ENCODE measurements around the gene SMIM12.

SMIM12 gene

DNA sequence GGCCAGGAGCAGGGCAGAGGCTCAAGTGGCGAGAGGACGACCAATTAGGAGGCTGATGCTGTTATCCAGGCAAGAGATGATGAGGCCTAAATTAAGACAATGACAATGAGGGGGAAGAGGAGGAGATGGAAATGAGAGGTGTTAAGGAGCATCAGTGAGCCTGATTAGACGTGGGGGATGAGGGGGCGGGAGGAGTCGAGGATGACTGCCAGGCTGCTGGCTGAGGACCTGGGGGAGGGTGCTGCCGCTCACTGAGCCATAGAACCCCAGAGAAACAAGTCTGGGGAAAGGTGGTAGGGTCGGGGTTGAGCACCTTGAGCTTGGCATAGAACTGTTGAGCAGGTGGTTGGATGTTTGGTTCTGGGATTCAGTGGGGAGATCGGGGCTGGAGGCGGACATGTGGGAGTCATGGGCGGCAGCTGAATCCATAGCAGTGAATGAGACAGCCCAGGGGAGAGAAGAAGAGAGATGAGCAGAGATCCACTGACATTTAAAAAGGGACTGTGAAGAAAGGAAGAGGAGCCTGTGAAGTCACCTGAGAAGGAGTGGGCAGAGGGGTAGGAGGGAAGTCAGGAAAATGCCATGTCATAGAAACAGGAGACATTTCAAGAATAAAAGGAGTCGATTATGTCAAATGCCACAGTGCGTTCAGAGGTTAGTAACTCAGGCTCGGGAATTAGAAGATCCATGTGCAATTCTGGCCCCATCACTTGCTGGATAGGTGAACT, 41.4 kb upstream of the SMIM12 start (continued):
- no peak for TF ChIP-seq CSRNP3 (CRISPR knock-in tag; IDR thresholded peaks at IDR 0.05)
- TF ChIP-seq ZFP30 (CRISPR knock-in tag; IDR thresholded peaks at IDR 0.05), result no peak
- TF ChIP-seq CSDC2 (CRISPR knock-in tag; IDR thresholded peaks at IDR 0.05), result no peak
- TF ChIP-seq TCF4 (CRISPR knock-in tag; IDR thresholded peaks at IDR 0.05; ENCODE audit: borderline replicate concordance), result no peak
- TF ChIP-seq SNAI2 (CRISPR knock-in tag; IDR thresholded peaks at IDR 0.05), result no peak
- TF ChIP-seq ZNF8 (CRISPR knock-in tag; IDR thresholded peaks at IDR 0.05), result no peak

- TF ChIP-seq PPARA (CRISPR knock-in tag; IDR thresholded peaks at IDR 0.05; ENCODE audit: borderline replicate concordance) (no peak), CSRNP3 (CRISPR knock-in tag; IDR thresholded peaks at IDR 0.05) (no peak), CSDC2 (CRISPR knock-in tag; IDR thresholded peaks at IDR 0.05) (no peak), ZFP30 (CRISPR knock-in tag; IDR thresholded peaks at IDR 0.05) (no peak), OSR1 (CRISPR knock-in tag; IDR thresholded peaks at IDR 0.05) (no peak), ZNF70 (CRISPR knock-in tag; IDR thresholded peaks at IDR 0.05) (no peak), ARNTL (CRISPR knock-in tag; IDR thresholded peaks at IDR 0.05; ENCODE audit: borderline replicate concordance, low read depth) (no peak), GLIS3 (CRISPR knock-in tag; IDR thresholded peaks at IDR 0.05) (no peak), ESRRG (CRISPR knock-in tag; IDR thresholded peaks at IDR 0.05) (no peak)
- TF ChIP-seq, protein P1, sequence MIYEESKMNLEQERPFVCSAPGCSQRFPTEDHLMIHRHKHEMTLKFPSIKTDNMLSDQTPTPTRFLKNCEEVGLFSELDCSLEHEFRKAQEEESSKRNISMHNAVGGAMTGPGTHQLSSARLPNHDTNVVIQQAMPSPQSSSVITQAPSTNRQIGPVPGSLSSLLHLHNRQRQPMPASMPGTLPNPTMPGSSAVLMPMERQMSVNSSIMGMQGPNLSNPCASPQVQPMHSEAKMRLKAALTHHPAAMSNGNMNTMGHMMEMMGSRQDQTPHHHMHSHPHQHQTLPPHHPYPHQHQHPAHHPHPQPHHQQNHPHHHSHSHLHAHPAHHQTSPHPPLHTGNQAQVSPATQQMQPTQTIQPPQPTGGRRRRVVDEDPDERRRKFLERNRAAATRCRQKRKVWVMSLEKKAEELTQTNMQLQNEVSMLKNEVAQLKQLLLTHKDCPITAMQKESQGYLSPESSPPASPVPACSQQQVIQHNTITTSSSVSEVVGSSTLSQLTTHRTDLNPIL (CRISPR knock-in tag; IDR thresholded peaks at IDR 0.05; ENCODE audit: low read depth), result no peak
- TF ChIP-seq, protein P2, sequence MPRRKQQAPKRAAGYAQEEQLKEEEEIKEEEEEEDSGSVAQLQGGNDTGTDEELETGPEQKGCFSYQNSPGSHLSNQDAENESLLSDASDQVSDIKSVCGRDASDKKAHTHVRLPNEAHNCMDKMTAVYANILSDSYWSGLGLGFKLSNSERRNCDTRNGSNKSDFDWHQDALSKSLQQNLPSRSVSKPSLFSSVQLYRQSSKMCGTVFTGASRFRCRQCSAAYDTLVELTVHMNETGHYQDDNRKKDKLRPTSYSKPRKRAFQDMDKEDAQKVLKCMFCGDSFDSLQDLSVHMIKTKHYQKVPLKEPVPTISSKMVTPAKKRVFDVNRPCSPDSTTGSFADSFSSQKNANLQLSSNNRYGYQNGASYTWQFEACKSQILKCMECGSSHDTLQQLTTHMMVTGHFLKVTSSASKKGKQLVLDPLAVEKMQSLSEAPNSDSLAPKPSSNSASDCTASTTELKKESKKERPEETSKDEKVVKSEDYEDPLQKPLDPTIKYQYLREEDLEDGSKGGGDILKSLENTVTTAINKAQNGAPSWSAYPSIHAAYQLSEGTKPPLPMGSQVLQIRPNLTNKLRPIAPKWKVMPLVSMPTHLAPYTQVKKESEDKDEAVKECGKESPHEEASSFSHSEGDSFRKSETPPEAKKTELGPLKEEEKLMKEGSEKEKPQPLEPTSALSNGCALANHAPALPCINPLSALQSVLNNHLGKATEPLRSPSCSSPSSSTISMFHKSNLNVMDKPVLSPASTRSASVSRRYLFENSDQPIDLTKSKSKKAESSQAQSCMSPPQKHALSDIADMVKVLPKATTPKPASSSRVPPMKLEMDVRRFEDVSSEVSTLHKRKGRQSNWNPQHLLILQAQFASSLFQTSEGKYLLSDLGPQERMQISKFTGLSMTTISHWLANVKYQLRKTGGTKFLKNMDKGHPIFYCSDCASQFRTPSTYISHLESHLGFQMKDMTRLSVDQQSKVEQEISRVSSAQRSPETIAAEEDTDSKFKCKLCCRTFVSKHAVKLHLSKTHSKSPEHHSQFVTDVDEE (CRISPR knock-in tag; IDR thresholded peaks at IDR 0.05), result no peak
- ATAC-seq, result no peak
Measured at GRCh38 chr1:34899906-34900305, 40.4 kb upstream of the SMIM12 start.

DNA sequence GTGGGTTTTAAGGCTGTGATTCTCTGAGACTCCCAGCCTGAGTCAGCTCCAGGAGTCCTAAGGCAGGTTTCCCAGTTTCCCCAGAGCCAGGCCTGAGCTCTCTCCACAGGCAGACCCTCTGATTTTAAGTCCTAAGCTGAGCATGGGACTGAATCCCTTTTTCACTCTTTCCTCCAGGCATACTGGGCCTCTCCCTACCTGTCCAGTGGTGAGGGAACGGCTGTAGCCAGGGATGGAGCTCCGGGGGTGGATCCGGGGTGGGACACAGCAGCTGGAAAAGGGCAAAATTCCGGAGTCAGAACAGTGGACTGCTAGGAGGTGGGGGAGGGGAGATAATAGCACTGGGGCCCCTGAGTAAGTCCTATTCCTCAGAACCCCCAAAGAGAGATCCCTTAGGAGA, 39.9 kb upstream of the SMIM12 start:
- ATAC-seq, result no peak

More for the DNA sequence above, 39.9 kb upstream of the SMIM12 start:
- TF ChIP-seq ZFP3 (CRISPR knock-in tag; IDR thresholded peaks at IDR 0.05) (no peak), ZFP30 (CRISPR knock-in tag; IDR thresholded peaks at IDR 0.05) (no peak), CSDC2 (CRISPR knock-in tag; IDR thresholded peaks at IDR 0.05) (no peak), PPARA (CRISPR knock-in tag; IDR thresholded peaks at IDR 0.05; ENCODE audit: borderline replicate concordance) (no peak), ESRRG (CRISPR knock-in tag; IDR thresholded peaks at IDR 0.05) (no peak), OSR1 (CRISPR knock-in tag; IDR thresholded peaks at IDR 0.05) (no peak), GLIS3 (CRISPR knock-in tag; IDR thresholded peaks at IDR 0.05) (no peak), RARB (CRISPR knock-in tag; IDR thresholded peaks at IDR 0.05) (no peak), TCF4 (CRISPR knock-in tag; IDR thresholded peaks at IDR 0.05; ENCODE audit: borderline replicate concordance) (no peak), ZNF565 (CRISPR knock-in tag; conservative IDR thresholded peaks at IDR 0.05; ENCODE audit: low read depth) (no peak), SNAI2 (CRISPR knock-in tag; IDR thresholded peaks at IDR 0.05) (no peak)
- TF ChIP-seq, protein P2 (CRISPR knock-in tag; IDR thresholded peaks at IDR 0.05), result no peak
- TF ChIP-seq, protein P1 (CRISPR knock-in tag; IDR thresholded peaks at IDR 0.05; ENCODE audit: low read depth), result no peak
